Measurements from ENCODE around the gene FBXL4. TPM values are rescaled to one million over a fixed set of nuclear protein-coding genes. Genes with fewer than 3 reads are reported as not detected.
A peak's percentile ranks its signal among the peaks of the same experiment; 100 is the strongest.

Gene FBXL4
- total and polyA plus RNA-seq, 2 experiments from 2014 or later, result 10.8 to 31.0 TPM

- Histone ChIP-seq H2AFZ (no peak overlapping the region), H3K4me2 (no peak overlapping the region), H3K36me3 (replicated peaks; ENCODE audit: insufficient read depth, low read depth) (no peaks in the 10 kb centered on the region), H3K79me2 (no peaks in the 10 kb centered on the region), H3K27ac (no peak overlapping the region), H4K20me1 (ENCODE audit: insufficient read depth, poor library complexity, severe bottlenecking) (no peaks in the 10 kb centered on the region), H3K4me1 (ENCODE audit: insufficient read depth) (no peaks in the 10 kb centered on the region), H3K9me3 (ENCODE audit: low read depth) (no peaks in the 10 kb centered on the region), H3K27me3 (no peaks in the 10 kb centered on the region), H3K9me2 (replicated peaks; ENCODE audit: insufficient read depth) (no peaks in the 10 kb centered on the region), H3K4me3 (no peak overlapping the region)
- DNase-seq (ENCODE audit: low spot score), result no peak
- WGBS (ENCODE audit: low lambda C conversion rate, missing lambda C conversion rate), result 91% methylated on average over 2 of the region's 2 CpGs
- TF ChIP-seq CTCF (IDR thresholded peaks at IDR 0.05; ENCODE audit: poor library complexity), result no peak
- TF ChIP-seq EZH2phosphoT487 (IDR thresholded peaks at IDR 0.05; ENCODE audit: low read depth, severe bottlenecking, unreplicated experiment), result no peak
- no peak for TF ChIP-seq EZH2 (IDR thresholded peaks at IDR 0.05; ENCODE audit: borderline replicate concordance)
Observed at GRCh38 chr6:98967616-98968015, 19.9 kb upstream of the FBXL4 start.

- no peaks in the 10 kb centered on the region for H4K20me1 ChIP-seq (ENCODE audit: insufficient read depth, poor library complexity, severe bottlenecking)
- no peaks in the 10 kb centered on the region for H3K36me3 ChIP-seq (replicated peaks; ENCODE audit: insufficient read depth, low read depth)
- no peaks in the 10 kb centered on the region for H3K4me1 ChIP-seq (ENCODE audit: insufficient read depth)
- H3K4me3 ChIP-seq, result no peak overlapping the region
- no peaks in the 10 kb centered on the region for H3K79me2 ChIP-seq
- no peak overlapping the region for H2AFZ ChIP-seq
- H3K27ac ChIP-seq, result no peak overlapping the region
- TF ChIP-seq EZH2 (IDR thresholded peaks at IDR 0.05; ENCODE audit: borderline replicate concordance) (no peak), CTCF (IDR thresholded peaks at IDR 0.05; ENCODE audit: poor library complexity) (no peak), EZH2phosphoT487 (IDR thresholded peaks at IDR 0.05; ENCODE audit: low read depth, severe bottlenecking, unreplicated experiment) (no peak)
- no peaks in the 10 kb centered on the region for H3K27me3 ChIP-seq
- H3K4me2 ChIP-seq, result no peak overlapping the region
- 80% methylated on average over 1 of the region's 1 CpG for WGBS (ENCODE audit: low lambda C conversion rate, missing lambda C conversion rate)
- DNase-seq (ENCODE audit: low spot score), result no peak
- no peaks in the 10 kb centered on the region for H3K9me2 ChIP-seq (replicated peaks; ENCODE audit: insufficient read depth)
- no peaks in the 10 kb centered on the region for H3K9me3 ChIP-seq (ENCODE audit: low read depth)
Observed at GRCh38 chr6:98959631-98960030, 11.9 kb upstream of the FBXL4 start.

- no peak overlapping the region for H3K27ac ChIP-seq
- H4K20me1 ChIP-seq (ENCODE audit: insufficient read depth, poor library complexity, severe bottlenecking), result no peaks in the 10 kb centered on the region
- no peak for DNase-seq (ENCODE audit: low spot score)
- no peak for TF ChIP-seq EZH2 (IDR thresholded peaks at IDR 0.05; ENCODE audit: borderline replicate concordance)
- TF ChIP-seq CTCF (IDR thresholded peaks at IDR 0.05; ENCODE audit: poor library complexity), result no peak
- no peak for TF ChIP-seq EZH2phosphoT487 (IDR thresholded peaks at IDR 0.05; ENCODE audit: low read depth, severe bottlenecking, unreplicated experiment)
- H3K4me3 ChIP-seq, result no peak overlapping the region
- no peak overlapping the region for H2AFZ ChIP-seq
- no peaks in the 10 kb centered on the region for H3K4me1 ChIP-seq (ENCODE audit: insufficient read depth)
- no peaks in the 10 kb centered on the region for H3K9me3 ChIP-seq (ENCODE audit: low read depth)
- no peaks in the 10 kb centered on the region for H3K27me3 ChIP-seq
- no peaks in the 10 kb centered on the region for H3K79me2 ChIP-seq
- H3K36me3 ChIP-seq (replicated peaks; ENCODE audit: insufficient read depth, low read depth), result no peaks in the 10 kb centered on the region
- 86% methylated on average over 3 of the region's 3 CpGs for WGBS (ENCODE audit: low lambda C conversion rate, missing lambda C conversion rate)
- no peaks in the 10 kb centered on the region for H3K9me2 ChIP-seq (replicated peaks; ENCODE audit: insufficient read depth)
- no peak overlapping the region for H3K4me2 ChIP-seq
Observed at GRCh38 chr6:98958776-98959175, 11.0 kb upstream of the FBXL4 start.

GRCh38 chr6:98957450-98957849 lies 9.7 kb upstream of the FBXL4 start:
- Histone ChIP-seq H3K4me3 (no peak overlapping the region), H3K79me2 (no peaks in the 10 kb centered on the region), H3K4me2 (no peak overlapping the region), H3K27me3 (no peaks in the 10 kb centered on the region), H3K4me1 (ENCODE audit: insufficient read depth) (no peaks in the 10 kb centered on the region), H3K9me3 (ENCODE audit: low read depth) (no peaks in the 10 kb centered on the region), H3K9me2 (replicated peaks; ENCODE audit: insufficient read depth) (no peaks in the 10 kb centered on the region), H4K20me1 (ENCODE audit: insufficient read depth, poor library complexity, severe bottlenecking) (no peaks in the 10 kb centered on the region), H3K27ac (no peak overlapping the region), H2AFZ (no peak overlapping the region), H3K36me3 (replicated peaks; ENCODE audit: insufficient read depth, low read depth) (no peaks in the 10 kb centered on the region)
- peak; percentile 30 for DNase-seq (ENCODE audit: low spot score)
- WGBS (ENCODE audit: low lambda C conversion rate, missing lambda C conversion rate), result 33% methylated on average over 3 of the region's 3 CpGs
- TF ChIP-seq EZH2phosphoT487 (IDR thresholded peaks at IDR 0.05; ENCODE audit: low read depth, severe bottlenecking, unreplicated experiment), result no peak
- no peak for TF ChIP-seq EZH2 (IDR thresholded peaks at IDR 0.05; ENCODE audit: borderline replicate concordance)
- no peak for TF ChIP-seq CTCF (IDR thresholded peaks at IDR 0.05; ENCODE audit: poor library complexity)

Data from hepatocyte (in vitro differentiated cells).